Activated T-cell treated with anti-CD3 and anti-CD28 coated beads for 24 hours (primary cell): ENCODE measurements around the gene MAGEA4.

Source experiments
- DNase-seq: peaks from one replicate; pipeline ENCODE4 v3.0.0-alpha.2; 2020; ENCODE audit warnings: low read depth

MAGEA4 gene

DNA sequence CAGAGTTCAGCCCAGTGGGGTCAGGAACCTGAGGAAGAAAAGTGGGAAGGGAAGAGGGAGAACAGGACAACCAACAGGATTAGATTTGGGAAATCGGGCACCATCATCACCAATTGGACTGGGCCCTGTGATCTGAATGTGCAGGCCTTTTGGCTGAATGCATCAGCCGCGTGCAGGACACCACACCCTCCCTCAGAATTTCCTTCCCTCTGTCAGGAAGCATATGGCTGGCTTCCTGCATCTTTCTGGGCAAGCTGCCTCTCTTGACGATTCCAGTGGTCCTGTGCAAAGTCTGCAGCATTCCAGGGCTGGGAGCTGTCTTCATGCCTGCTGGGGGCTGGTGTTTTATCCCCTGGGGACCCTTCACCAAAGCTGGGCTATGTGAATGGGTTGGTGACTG, 16.4 kb downstream of the MAGEA4 start:
- no peak for DNase-seq

DNA sequence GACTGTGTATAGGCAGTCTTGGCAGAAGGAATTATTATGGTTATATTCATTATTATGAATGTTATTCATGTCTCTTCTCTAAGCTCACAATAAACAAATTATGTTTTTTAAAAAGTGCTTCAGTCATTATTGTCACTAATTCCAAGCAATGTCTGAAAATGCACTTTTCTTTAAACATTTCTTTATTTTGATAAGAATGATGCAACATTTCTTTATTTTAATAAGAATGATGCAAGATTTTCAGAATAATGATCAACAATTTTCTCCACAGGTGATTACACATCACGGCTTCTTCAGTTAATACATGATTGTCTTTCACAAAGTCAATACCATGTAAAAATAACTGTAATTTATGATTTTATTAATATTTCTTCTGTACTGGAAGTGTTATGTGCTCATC, 22.7 kb downstream of the MAGEA4 start:
- DNase-seq: no peak

DNA sequence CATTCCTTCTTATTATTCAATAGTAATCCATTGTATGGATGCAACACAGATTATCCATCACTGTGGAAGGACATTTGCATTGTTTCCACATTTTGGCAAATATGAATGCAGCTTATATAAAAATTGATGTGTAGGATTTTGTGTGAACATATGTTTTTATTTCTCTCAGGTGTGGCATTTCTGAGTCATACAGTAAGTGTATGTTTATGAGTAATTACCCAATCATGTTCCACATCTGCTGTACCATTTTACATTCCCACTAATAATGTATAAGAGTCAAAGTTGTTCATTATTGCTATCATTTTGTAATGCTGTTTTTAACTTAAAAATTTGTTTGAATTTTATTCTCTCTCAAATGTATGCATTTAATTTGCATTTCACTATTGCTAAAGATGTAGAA, 25.5 kb downstream of the MAGEA4 start:
- DNase-seq: no peak

DNA sequence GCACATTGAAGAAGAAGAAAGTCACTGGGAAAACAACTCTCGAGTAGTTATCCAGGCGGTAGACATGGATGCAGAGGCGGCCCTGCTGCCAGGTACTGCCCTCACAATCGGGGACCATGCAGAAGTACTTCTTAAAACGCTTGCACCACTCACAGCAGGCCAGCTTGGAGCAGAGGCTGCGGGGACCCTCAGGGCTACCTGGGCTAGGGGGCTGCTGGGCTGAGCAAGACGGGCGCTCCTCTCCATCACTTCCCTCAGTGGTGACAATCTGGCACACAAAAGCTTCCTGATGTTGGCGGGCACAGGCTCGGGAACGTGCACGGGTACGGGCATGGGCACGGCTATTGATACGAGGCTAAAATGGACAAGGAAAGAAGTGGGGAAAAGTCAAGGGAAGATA, 42.0 kb downstream of the MAGEA4 start:
- no peak for DNase-seq

DNA sequence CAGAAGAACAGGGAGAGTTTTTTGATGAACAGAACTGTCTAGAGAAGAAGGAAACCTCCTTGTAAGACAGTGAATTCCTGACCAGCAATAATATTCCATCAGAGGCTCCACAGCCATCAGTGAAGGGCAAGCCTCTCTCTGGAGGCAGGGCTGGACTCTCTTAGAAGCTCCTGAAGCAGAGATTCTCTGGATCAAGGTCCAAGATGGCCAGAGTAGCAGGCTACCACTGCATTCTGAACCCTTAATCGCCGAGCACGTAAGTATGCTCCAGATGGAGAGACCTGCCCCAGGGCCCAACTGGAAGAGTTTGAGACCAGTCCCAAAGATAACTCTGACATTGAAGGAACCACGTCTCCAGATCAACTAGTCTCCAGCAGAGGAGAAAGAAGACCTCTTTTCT, 45.4 kb downstream of the MAGEA4 start:
- DNase-seq: no peak

DNA sequence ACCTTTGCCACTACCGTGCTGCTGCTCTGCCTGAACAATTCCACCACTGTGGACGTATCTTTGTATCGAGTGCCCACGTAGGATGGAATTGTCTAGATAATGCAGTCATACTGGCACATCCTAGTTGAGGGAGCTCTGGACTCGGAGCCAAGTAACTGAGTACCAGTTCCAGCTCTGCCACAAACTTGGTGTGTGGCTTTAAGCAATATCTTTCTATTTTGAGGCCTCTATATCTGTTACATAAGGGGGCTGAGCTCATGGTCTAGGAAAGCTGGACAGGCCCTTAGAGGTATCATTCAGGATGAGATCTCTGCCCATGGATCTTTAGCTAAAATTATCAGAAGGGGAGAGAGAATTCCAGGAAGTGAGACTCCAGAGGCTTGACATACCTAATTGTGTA, 49.3 kb downstream of the MAGEA4 start:
- no peak for DNase-seq

DNA sequence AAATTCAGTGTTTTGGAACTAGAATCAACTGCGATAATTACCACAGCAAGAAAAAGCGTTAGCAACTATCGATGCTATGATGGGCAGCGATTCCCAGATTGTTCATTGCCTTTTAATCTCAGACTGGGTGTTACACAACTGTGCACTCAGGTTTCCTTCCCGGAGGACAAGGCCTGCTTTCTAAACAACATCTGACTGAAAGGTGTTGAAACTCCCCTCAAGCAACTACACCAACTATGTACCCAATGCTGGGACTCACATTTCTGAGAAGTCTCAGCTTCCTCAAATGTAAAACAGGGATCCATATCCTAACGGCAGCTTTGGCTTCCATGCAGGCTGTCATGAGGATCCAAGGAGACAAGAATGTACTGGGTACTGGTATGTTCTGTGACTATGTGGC, 53.5 kb downstream of the MAGEA4 start:
- no peak for DNase-seq

DNA sequence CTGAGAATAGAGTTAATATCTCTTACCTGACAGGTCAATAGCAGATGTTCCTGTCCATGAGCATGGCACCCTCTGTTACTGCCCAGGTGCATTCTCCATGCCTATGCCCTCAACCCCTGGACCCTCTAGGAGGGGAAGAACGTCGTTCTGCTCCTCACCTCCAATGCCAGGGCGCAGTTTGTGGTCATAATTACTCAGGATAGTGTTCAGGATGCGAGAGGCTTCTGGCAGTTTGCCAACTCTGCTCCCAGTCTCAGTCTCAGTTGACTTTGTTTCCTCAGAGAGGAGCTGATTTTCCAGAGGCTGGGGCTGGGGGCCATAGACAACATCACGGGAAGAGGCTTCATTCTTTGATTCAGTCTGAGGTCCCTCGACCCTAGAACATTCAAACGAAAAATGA, 57.3 kb downstream of the MAGEA4 start:
- DNase-seq: no peak

DNA sequence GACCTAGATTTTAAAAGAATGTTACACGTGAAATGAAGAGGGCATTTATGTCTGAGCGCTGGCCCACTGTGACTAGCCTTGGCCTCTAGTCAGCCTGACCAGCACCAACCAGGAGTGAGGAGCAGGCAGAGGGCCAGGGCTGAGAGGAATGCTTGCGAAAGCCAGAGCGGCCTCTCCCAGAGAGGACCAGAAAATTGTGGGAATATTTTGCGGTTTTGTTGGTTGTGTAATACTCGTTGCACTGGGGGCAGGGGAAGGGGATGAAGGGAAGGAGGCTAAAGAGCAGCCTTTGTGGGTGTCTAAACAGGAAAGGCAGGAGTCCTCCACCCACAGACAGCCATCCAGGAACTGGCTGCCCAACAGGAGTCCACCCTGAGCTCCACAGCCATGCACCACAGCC, 58.0 kb downstream of the MAGEA4 start:
- no peak for DNase-seq

DNA sequence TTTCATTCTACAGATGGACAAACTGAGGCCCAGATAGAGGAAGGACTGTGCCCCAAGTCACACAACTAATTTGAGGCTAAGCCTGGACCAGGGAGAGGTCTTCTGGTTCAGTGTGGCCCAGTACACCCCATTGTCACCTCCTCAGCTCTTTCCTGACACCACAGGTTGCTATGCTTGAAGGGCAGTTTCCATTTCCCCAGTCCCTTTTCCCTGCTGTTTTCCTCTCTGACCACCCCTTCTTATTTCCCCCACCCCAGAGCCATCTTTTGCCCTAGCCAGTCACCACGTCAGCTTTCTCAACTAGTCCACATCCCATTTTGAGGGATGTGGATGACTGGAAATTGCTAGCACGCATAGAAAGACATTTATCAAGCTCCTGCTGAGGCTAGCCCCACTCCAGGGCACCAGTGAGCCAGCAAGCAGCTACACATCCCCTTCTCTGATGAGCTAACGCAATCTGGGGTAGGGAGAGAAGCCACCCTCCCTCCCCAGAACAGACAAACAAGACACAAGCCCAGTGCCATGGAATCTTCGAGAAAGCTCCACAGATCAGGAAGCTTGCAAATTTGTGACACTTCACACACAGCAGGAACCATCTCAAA, 60.5 kb downstream of the MAGEA4 start:
- no peak for DNase-seq

DNA sequence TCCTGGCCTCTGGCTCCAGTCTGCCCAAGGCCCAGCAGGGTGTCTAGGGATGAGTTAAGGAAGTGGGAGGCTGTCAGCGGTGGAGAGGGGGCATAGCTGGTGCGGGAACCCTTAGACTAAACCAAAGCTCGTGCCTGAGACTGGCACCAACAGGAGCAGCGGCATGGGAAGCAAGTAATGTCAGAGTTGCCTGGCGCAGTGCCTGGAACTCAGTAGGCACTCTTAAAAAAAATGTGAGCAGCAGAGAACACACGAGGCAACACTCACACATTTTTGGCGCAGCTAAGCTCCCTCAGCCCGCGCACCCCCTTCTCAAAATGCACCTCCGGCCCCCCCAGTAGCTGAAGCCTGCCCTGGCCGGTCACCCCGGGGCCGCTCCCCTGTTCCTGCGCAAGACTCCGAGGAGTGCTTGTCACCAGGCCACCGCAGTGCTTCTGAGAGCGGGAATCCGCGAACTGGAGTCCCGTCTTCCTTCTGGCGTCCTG, 61.2 kb downstream of the MAGEA4 start:
- no peak for DNase-seq
